GM19455 (cell line): ENCODE data around the gene STPG4.

ENCODE experiments used
- ATAC-seq: cut with Tn5 transposase; IDR thresholded peaks from one replicate; pipeline ENCODE4 v1.9.1; 2021; ENCODE audit not compliant: unreplicated experiment

Gene STPG4

DNA sequence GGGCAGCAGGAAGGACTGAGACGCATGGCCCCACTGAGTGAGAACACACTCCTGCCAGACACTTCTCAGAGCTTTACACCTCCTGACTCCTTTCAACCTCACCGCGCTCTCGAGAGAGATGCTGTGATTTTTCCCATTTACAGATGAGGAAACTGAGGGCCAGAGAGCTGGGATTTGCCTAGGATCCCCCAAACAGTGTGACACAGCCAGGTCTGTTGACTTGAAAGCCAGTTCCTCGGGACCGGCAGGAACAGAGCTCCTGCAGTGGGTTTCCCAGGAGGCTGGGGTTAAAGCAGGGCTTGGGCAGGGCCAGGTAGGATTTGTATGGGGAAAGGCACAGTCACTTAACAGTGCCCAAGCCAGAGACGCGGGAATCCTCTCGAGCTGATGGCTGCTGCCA is 81.9 kb downstream of the STPG4 start:
- no peak for ATAC-seq

DNA sequence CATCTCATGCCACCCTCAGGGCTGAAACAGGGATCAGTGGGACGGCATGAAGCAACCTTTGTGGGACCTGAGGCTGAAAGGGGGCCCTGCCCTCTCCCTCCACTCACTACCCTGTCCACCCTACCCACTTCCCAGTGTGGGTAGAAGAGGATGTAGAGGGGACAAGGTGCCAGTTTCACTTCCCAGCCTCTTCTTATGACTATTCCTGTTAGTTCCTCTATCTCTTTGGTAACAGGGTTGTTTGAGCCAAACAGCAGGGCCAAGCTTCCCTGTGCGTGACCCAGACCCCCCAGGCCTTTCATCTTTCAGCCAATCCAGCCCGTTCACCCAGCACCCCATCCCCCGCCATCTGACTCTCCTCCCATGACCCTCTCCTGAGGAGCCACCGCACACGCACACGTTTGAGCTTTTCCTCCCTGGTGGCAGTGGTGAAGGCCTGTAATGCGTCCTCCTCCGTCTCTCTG is 82.3 kb downstream of the STPG4 start:
- ATAC-seq, result no peak

DNA sequence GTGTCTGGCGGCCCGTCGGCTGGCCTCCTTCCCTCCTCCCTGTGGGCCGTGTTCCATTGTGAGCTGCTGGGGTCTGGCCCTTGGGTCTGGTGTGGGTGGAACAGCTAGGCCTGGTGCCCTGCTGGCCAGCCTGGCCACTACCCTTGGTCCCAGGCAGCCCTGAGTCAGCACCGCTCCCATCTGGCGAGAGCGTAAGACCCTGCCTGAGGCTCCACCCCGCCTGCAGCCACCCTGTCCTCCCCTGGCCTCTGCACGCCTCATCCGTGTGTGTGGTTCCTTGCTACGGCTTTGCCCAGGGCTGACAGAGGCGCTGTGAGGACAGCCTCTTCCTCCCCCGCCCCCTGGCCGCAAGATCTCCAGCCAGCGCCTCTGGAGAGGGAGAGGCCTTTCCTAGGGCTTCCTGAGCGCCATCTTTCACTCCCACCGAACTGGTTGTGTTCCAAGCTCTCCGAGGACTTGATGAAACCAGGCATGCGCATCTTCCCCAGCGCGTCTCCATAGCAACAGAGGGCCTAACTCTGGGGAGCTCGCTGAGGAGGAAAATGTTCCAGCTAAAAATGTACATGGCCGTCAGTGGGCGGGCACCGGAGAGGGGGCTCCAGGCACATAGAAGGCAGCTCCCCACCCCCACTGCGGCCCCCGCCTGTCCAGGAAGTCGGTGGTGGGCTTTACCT is 83.0 kb downstream of the STPG4 start:
- ATAC-seq, result no peak

DNA sequence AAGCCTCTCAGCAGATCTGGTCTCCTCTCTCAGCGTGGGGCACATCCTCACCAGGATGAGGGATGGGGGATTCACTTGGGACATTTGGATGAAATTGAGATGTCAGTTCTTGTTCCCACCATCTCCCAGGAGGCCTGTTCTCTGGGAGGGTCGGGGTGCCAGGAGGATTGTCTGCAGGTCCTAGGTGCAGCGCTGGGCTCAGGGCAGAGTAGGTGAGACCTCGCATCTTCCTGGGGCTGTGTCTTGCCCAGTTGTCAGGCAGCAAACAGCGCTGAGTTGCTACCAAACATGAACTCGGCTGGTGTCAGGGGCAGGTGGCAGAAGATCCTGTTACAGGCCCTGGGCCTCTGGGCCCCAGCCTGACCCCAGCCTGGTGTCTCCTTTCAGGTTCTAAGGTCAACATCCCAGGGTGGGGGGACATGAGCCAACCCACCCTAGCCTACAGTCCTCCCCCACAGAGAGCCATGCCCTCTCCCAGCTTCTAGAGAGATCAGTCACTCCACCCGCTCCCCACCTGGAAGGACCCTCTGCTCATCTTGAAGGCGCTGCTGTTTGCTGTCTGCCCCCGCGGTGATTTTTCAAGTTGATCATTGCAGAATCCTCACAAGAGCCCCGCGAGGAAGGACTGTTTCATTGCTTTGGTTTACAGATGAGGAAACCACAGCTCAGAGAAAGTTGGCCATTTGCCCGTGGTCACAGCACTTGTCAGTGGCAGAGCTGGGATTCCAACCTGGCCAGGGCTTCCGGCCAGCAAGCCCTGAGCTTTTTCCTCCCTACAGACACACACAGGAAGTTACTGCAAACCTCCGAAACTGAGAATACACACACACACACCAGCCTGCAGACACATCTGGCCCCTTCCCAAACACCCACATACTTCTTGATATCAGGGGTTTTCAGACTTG is 83.9 kb downstream of the STPG4 start:
- ATAC-seq, result peak; percentile 77

DNA sequence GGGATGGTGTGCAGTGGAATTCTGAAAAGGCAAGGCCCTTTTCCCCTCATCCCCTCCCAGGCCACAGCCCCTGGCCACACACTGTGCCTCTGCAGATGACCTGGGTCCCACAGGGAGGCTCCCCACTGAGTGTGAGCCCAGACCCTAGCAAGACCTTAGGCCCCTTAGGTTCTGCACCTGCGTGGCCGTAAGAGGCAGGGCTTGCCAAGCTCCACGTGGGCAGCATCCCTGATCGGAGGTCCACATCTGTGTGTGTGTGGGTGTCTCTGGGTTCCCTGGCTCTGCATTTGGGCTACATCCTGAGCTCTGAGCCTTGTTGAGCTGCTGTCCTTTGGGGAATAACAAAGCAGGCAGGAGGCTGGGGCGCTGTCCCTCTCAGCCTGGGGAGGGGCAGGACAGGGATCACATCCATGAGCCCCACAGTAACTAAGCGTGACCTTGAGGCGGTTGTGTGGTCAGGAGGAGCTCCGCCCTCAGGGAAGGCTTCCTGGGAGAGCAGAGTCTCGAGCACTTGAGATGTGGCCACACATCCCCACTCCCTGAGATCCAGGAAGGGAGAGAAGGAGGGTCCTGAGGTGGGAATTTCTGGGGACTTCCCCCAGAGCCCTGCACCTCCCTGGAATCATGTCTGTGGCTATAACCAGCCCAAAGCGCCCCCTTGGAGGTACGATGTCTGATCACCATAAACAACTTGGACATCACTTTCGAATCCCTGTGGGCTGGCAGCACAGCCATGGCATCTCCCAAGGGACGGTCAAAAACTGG is 84.8 kb downstream of the STPG4 start:
- ATAC-seq, result no peak

DNA sequence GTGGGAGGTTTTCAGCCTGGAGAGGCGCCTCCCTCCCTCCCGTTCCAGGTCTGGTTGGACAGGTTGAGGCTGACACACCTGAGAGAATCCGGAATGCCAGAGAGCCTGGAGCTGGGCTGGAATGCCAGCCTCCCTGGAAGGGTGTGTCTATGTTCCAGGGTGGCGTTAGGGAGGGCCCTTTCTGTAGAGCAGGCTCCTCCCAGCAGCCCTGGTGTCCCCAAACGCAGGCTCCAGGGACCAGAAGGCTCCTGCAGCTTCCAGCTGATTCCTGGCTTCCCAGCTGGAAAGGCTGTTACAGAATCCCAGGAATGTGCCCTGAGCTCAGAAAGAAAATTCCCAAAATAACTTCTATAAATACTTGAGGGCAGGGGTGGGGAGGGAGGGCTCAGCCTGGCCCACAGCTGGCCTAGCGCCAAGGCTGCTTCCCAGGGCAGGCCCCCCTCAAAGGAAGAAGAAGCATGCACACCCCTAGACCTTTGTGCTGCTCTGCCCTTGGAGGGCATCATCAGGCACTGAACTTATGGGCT is 85.4 kb downstream of the STPG4 start:
- ATAC-seq, result no peak

DNA sequence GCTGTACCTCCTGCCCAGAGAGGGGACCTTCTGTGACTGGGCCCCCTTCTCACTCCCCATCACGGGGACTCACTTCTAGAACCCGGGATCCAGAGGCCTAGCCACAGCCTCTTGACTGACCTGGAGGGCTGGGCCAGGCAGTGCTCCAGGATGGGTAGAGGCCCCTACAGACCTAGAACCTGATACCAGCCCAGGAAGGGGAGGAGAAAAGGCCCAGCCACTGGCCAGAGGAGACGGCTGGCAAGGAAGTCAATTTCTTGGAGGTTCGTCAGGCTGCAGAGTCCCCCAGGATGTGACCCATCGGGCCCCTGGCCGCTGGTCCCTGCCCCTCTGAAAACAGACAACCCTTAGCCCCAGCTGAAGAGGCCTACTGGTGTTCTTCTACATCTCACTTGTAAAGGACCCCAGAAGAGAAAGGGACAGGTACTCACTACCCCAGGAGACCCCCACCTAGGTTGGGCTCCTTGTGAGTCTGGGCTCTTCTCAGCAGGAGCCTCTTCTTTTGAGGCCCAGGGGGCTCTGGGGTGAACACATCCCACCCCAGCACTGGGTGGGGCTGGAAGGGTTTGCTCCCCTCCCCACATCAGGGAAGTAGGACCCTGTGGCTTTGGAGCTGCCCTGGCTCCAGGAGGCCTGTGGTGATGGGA is 86.0 kb downstream of the STPG4 start:
- no peak for ATAC-seq

DNA sequence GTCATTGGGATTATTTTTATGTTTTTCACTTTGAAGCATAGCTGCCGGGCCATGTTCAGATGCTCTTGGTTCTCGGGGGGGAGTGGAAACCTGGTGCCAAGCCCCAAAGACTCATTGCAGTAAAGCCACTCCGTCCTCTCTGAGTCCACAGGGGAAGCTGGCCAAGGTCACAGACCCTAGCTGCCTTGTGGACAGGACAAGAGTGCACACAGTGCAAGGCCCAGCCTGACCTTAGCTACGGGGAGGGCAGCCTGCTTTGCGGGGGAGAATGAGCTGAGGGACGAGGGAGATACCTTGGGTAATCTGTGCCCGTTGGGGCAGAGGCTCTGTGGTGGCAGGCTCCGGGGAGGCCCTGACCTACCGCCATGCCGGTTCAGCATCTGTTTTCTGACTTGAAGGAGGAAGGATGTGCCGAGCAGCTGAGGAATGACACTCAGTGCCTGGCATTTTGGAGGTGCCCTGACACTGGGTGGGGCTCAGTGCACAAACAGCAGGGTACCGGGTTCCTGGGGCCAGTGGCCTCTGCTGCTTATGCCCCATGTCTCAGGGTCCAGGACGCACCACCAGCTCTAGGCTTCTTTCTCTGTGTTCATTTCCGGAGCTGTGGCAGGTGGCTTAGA is 87.2 kb downstream of the STPG4 start:
- ATAC-seq, result no peak

DNA sequence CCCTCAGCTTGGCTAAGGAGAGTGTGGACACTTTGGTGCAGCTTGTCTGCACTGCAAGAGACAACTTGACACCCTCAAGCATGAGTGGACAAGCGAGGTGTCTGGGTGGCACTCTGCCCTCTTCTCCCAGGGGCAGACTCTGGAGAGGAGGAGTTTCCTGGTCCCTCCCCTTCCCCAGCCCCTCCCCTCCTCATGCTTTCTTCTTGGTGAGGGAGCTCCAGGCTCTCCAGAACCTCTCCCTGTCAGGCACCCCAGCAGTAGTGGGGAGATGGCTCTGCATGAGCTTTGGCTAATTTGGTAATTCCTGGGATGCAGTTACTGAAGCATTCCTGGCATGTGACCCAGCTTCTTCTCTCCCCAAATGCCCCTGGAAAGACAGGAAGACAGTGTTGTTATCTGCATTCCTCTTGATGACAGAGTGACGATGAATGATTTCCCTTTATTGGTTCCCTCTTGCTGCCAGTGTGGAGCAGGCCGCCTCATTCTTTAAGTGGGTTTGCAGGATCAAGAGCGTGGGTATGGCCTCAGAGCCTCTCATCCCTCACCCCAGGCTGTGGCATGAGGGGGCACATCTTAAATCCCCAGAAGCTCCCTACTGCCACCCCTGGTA is 89.2 kb downstream of the STPG4 start:
- no peak for ATAC-seq

DNA sequence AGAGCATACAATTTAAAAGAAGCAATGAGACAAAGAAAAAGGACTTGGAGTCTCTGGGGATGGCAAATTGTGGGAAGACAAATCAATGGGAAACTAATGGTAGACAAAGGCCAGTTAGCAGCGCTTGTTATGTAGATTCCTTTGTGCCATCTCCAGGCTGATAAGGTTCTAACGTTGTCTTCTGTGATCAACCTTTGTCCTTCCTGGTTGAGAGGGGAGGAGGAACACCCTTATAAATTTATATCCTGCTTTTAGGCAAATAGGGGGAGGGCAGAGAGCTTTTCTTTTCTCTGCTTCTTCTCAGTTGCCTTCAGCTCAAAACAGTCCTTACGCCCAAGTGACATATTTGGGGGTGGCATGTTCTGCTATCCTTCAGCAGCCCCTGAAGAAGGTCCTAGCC is 89.8 kb downstream of the STPG4 start:
- ATAC-seq, result no peak

DNA sequence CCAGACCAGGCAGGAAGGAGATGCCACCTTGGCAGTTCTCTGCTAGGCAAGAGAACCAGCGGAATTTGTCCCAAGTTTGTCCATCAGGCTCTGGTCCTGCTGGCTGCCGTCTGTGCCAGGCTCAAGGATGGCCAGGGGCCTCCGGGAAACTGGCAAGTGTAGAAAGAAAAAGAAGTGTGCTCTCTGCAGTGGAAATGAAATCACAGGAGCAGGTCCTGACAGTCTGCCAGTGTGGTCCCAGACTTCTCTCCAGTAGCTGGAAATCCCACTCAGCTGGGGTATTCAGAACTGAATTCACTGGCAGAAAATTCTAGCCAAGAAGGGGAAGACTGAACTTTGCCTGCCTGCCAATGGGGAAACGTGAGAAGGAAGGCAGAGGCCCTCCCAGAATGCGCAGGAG is 91.0 kb downstream of the STPG4 start:
- no peak for ATAC-seq

DNA sequence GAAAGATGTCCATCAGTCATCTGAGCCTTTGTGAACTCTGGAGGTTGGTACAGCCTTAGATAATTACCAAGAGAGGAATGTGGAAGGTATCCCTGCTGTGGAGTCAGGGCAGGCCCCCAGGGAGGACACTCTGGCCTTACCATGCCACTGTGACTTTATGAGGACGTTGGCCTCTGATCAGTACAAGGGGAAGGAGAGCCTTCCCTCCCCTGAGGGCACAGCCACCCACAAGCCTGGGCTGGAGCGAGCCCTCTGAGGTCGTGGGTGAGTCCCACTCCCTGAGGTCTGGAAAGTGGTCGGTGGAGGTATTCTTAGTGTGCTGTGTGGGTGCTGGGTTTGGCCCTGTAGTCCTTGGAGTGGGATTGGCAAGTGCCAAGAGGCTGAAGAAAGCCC is 91.6 kb downstream of the STPG4 start:
- ATAC-seq, result no peak

DNA sequence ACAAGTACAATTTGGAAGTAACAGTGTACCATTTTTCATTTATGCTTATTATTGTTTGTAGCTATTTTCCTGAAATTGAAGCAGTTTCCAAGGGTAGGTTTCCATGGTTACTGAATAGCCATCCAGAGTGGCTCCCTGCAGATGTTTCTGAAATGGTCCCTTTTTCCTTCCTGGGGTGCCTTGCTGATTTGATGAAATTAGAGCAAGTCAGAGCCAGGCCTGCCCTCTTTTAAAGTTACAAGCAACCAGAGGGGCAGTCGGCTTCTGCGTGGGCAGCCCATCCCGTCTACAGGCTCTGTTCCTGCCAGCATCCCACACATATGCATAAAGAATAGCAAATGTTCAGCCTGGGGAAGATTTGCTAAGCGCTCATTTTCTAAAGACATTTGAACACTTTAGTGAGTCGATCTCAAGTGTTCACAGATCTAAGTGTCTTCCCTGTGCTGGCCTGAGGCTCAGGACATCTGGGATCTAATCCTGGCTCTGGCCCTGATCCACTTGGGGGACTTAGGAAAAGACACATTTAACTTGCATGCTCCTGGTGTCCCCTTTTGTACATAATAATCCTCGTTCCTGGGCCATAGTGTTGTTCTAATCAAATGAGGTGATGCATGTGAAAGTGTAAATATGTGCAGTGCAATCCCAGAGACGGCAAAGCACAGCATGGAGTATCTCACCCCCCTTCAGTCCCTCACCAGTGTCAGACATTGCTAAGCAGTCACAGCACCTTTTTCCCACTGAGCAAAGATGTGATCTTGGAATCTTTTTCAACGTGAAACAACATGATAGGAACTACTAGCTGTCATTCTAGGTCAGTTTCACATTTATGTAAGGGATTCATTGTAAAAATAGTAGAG is 92.2 kb downstream of the STPG4 start:
- no peak for ATAC-seq

DNA sequence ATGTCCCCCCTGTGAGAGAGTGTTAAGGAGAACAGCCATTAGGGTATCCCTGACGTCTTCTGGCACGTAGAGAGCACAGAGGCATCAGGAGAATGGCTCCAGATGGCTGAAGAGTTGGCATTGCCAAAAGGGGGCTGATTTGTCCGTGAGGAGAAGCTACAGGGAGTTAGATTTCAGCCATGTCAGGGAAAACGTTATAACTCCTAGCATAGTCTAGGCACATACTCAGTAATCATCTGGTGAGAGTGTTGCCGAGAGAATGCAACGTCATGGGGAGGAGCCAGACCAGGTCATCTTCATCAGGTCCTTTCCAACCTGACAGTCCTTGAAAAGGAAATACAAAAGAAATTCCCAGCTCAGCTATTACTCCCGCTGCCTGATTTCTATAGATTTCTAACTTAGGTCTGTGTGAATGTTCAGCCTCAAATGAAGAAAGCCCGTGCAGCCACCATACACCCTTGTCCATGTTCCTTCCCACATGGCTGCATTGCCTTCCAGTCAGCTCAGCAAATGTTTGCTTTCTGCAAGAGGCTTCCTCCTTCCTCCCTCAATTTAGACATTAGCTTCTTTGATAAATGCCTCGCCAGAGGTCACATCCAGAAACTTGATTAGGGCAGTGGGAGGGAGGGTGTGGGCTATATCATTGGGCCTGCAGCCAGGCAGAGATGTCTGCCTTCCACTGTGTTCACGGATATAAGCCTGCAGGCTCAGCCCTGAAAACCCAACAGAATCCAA is 93.0 kb downstream of the STPG4 start:
- no peak for ATAC-seq

DNA sequence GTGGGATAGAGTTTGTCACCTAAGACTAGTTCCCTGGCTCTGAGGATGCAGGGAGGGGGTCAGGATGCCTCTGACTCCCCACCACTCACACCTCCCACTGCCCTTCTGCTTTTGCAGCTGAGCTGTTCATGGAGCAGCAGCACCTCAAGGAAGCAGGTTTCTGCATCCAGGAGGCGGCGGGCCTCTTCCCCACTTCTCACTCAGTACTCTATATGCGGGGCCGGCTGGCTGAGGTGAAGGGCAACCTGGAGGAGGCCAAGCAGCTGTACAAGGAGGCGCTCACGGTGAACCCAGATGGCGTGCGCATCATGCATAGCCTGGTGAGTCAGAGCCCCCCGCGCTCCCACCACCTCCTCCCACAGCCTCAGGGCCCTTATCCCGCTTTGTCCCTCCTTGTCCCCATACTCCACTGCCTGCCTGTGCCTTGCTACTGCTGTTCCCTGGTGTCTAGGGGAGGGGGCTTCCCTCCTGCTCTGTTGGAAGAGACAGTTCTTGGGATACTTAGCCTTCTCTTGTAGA is 94.4 kb downstream of the STPG4 start:
- no peak for ATAC-seq

DNA sequence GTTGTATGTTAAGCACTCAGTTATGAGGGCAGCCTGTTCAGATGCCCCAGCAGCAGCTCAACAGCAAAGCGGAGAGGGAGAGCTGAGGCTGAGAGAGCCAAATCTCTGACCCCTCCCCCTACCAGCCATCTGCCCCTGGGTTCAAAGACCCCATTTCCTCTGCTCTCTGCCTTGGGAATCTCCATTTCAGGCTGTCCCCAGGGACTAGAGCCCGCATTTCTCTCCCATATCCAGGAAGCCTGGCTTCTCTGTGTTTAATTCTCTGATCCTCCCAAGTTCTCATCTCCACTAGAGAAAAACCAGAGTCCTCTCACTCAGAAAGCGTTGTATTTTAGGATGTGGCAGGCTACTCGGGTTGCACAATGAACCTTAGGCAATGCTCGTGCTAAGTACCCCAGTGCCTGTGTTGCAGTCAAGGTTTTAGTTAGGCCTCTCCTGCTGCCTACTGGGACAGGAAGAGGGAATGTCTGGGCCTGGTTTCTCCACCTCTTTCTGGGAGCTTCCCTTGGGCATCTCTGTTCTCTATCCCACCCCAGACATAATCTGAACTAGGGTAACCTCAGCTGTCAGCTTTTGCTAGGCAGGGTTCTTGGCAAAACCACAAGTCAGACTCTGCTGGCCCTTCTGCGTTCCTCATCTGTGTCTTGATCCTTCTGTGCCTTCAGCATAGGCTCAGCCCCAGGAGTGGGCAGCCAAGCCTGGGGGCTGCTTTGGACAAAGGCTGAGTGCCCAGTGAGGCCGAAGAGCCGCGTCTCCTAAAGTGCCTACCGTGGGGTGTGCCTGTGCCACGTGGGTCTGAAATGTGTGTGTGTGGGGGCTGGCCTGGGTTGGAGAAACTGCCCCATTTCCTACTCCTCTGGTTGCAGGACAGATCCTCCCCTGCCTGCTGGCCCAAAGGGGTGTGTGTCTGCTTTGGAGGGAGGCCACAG is 96.8 kb downstream of the STPG4 start:
- no peak for ATAC-seq

DNA sequence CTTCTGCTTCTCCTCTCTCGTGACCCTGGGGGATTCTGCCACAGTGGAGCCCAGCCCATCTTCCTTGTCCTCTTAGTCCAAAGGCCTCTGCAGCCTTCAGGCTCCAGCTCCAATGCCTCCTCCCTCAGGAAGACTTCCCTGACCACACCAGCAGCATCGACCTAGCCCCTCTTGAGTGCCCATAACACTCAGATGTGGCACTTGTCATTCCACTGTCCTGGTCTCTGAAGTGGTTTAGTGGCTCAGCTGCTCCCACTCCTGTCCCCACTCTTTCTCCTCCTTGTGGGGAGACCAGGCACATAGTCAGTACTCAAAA is 97.5 kb downstream of the STPG4 start:
- no peak for ATAC-seq
